Islet of Langerhans (tissue), 1 donor: ENCODE results near the gene PRSS56.

ENCODE experiments used
- FAIRE-seq: peaks from one replicate; lab custom pipeline; 2011; peaks lifted over from hg19 to GRCh38; lab: Jason Lieb, UNC

Gene PRSS56

DNA sequence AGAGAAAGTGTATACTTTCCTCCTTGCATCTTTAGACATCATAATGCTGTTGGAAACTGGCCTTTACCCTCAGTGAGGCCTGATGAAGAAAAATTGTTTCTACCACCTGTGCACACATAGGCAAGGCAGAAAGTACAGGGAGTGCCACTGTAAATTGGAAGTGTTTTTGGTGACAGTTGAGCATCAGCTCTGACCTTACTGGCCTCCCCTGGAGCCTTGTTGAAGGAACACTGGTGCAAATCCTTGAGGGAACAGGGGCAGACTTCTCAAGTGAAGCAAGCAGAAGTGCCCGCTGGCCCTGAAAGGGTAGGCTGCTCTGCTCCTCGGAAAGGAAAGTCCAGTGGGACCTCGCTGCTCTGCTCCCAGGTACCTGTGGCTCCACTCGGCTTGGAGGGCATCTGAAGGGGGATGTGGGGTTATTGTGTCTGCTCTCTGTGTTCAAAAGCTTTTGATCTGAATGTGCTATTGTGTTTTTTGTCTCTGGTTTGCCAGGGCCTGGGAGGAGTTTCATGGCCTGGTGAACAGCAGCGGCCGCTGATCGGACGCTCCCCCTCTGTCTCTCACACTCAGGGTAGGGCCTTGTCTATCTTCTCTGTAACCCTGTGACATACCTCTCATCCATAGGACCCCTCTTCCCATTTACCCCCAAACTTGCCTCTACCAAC lies 53.7 kb downstream of the PRSS56 start:
- no peak for FAIRE-seq

DNA sequence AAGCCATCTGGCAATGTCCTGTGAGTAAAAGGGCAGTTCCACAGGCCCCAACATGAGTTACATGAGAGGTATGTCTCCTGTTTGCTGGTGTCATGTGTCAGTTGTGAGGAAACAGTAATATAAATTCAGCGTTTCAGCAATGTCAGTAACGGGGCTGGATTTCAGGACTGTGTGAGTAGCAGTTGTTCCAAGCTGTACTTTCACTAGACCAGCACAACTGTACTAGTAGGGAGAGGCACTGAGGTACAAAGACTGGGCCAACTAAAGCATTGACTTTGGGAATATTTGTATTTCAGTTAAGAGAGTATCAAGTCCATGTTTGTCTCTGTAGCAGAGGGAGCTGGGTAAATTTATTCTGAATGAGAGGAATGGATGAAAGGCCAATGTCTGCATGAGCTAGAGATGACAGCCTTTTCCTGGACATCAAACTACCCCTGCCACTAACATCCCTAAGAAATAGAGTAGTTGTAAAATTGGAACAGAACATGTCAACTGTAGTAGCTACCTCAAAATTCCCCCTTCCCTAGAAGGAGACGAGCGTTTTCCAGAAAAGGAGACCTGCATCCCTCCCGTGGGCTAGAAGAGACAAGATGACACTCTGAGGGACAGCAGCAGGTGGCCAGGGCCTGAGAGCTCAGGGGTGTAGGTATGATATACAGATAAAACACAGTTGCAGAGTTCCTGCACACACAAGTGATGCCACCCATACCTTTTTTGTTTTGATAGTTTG lies 54.7 kb downstream of the PRSS56 start:
- no peak for FAIRE-seq
